ENCODE measurements around the gene CHCHD3.
"Not testable (repeated sequence)": the region's sequence is repeated elsewhere in the genome, so short reads cannot be mapped to it uniquely, and the experiment has no call there.

Gene CHCHD3

DNA sequence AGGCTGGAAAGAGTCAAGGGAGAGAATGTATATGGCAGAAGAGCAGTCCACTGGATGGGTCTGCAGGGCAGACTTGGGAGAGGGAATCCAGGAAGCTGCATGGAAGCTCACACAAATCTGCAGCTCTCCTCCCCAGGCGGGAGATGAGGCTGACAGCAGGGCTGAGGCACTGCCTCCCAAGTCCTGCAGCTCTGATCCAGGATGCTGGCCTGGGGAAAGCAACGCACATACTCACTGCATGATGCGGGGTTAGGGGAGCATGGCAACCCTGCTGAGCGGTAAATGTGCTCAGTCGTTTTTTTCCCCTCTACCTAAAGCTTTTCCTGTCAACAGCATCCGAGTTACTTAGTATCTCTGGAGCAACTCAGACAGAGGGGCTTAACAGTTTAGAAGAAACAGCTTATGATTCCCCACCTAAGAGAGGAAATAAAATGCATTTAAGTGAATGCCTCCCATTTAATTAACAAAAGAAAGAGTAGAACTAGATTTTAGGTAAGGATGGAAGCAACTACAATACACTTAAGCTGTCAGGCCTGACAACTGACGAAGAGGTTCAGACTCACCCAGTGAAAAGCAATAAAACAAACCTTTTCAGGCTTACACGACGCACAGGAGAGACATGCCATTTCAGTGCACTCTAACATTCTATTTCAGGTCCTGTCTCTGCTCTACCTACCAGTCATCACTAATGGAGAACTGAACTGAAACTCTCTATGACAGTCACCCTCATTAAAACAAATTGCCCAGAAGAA, 37.0 kb downstream of the CHCHD3 start:
- DNase-seq (ENCODE audit: low read depth in 2 of 2), result no peak

DNA sequence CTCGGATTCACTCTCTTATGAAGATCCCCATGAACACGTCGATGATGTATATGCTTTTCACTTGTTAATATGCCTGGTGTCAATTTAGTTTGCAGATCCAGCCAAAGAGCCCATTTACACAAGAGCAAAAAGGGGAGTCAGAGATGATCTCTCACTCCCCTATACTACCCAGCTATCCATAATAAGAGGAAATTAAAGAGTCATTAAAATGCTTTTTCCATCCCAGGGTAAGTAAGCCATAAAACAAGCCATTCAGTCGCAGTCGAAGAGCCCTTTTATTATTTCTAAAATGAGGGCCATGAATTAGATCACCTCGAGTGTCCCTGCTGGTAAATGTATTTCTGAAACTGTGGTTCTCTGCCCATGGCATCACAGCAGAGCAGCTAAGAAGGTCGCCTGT, 41.2 kb downstream of the CHCHD3 start:
- DNase-seq (ENCODE audit: low read depth in 2 of 2), result no peak

DNA sequence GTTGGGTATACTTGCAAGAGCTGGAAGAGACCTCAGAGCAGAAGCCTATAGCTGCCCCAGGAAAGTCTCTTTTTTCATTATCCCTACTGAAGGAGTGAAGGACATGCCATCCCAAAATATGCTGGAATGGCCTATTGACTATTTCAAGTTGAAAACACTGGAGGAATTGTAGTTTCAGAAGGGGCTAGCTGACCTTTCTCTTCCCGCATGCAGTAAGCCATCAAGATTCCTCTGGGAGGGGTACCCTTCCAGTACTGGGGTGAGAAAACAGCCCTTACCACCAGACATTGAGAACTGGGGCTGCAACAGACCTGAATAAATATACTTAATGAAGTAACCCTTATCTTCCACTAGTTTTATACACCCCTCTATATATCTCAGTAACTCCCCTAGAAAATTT, 41.7 kb downstream of the CHCHD3 start:
- DNase-seq (ENCODE audit: low read depth in 2 of 2), result no peak

DNA sequence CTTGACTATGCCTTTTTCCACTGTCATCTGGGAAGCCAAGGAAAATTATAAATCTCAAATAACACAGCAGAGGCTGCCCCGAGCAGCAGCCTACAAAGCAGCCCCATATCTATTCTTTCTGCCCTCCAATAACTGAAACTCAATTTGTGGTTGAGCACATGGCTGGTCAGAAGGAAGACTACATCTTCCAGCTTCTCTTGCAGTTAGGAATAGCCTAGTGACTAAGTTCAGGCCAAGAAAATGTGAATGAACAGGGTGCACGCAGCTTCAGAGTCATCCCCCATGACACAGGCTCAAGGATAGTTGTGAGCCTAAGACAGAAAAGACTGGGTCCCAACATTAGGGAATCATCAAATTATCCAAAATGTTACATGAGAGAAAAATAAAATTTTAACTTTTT, 42.3 kb downstream of the CHCHD3 start:
- no peak for DNase-seq (ENCODE audit: low read depth in 2 of 2)

- no peak for DNase-seq (ENCODE audit: low read depth in 2 of 2)
Observed at GRCh38 chr7:133036289-133036688, 45.6 kb downstream of the CHCHD3 start.

DNA sequence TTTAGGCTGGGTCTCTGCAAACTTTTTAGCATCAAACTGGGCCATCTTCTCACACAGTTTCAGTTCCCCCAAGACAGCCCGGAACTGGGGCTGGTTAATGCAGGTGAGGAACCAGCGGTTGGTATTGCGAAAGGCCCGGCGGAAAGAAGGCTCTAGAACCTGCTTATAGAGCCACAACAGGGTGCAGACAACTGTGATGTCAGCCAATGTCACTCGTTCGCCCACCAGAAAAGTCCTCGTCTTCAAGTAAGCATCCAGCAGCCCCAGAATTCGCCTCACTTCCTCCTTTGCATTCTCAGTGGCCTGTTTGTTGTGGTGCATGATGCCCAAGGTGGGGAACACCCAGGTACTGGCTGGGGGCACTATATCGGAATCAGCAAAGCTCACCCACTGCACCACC, 46.6 kb downstream of the CHCHD3 start:
- not testable (repeated sequence) for DNase-seq (ENCODE audit: low read depth in 2 of 2)

DNA sequence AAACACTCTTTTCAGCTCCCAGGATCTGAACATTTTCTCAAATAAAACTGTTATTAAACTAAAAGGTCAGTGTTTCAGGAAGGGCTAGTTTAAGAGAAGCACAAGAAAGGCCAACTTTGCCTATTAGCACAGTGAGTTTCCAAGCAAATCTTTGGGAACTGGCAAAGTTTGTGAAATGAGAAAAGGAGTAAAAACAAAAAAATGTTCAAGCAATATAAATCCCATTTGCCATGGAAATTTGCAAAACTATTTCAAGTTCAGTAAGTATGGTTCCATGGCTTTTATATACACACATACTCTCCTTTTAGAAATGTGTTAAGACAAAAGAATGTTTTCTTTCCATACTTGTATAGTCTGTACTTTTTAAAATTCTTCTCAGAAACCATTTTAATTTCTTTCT, 51.5 kb downstream of the CHCHD3 start:
- DNase-seq (ENCODE audit: low read depth in 2 of 2), result no peak

GRCh38 chr7:133029463-133029862, 52.4 kb downstream of the CHCHD3 start:
- no peak for DNase-seq (ENCODE audit: low read depth in 2 of 2)

- DNase-seq (ENCODE audit: low read depth in 2 of 2), result no peak
Observed at GRCh38 chr7:133027397-133027796, 54.5 kb downstream of the CHCHD3 start.

GRCh38 chr7:133026210-133026859, 55.6 kb downstream of the CHCHD3 start:
- no peak for DNase-seq (ENCODE audit: low read depth in 2 of 2)

GRCh38 chr7:133025056-133025455, 56.8 kb downstream of the CHCHD3 start:
- DNase-seq (ENCODE audit: low read depth in 2 of 2), result no peak

- no peak for DNase-seq (ENCODE audit: low read depth in 2 of 2)
Observed at GRCh38 chr7:133024596-133024995, 57.3 kb downstream of the CHCHD3 start.

DNA sequence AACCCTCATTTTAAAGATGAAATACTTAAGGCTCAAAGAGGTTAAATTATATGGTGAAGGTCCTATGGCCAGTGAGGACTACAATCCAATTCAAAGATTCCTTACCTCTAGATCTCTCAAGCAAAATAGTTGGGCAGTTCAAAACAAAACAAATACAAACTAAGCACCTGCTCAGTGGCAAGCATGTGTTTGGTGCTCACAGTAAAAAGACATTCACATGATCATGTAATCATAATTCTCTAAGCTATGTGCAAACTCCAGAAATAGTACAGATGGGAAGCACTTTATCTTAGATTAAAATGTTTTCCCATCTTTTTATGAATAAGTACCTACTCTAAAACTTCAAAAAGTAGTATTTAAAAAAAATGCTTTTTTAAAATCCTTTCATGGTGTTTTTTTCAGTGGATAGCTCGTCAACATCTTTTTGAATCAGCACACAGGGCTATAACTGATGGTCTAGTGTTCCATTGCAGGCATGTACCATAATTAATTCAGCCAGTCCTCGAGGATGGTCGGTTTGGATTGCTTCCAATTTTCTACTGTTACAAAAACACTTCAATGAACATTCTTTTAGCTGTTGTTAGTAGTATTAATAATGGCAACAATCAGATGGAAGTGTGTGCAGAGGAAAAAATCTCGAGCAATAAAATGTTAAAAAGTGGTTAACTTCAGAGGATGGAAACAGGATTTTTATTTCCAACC, 58.4 kb downstream of the CHCHD3 start:
- peak in 1 of 2 experiments; percentile 32 for DNase-seq (ENCODE audit: low read depth in 2 of 2)

GRCh38 chr7:133022661-133023060, 59.2 kb downstream of the CHCHD3 start:
- DNase-seq (ENCODE audit: low read depth in 2 of 2), result no peak

GRCh38 chr7:133021196-133021595, 60.7 kb downstream of the CHCHD3 start:
- no peak for DNase-seq (ENCODE audit: low read depth in 2 of 2)

- peak; percentile 22 to 24 for DNase-seq (ENCODE audit: low read depth in 2 of 2)
Observed at GRCh38 chr7:133020496-133020895, 61.4 kb downstream of the CHCHD3 start.

DNA sequence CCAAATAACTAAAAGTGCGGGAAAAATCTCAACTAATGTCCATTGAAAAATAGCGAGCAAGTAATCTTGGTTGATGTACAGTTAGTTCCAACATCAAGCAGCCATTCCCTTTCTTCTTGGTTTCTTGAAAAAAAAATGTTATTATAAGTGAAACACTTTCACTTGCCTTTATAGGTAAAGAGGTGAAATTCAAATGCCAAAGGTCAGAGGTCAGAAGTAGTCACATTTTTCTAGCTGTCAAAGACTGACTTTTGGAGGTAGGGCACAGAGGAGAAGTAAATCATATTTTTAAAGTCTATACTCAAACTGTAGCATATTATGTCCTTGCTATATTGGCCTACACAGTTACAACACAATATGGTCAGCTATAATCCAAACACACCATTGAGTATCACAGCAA, 62.3 kb downstream of the CHCHD3 start:
- DNase-seq (ENCODE audit: low read depth in 2 of 2), result no peak

GRCh38 chr7:133016604-133017003, 65.3 kb downstream of the CHCHD3 start:
- DNase-seq (ENCODE audit: low read depth in 2 of 2), result no peak

- DNase-seq (ENCODE audit: low read depth in 2 of 2), result no peak
Observed at GRCh38 chr7:133015888-133016287, 66.0 kb downstream of the CHCHD3 start.

GRCh38 chr7:133011746-133012145, 70.1 kb downstream of the CHCHD3 start:
- no peak for DNase-seq (ENCODE audit: low read depth in 2 of 2)

DNA sequence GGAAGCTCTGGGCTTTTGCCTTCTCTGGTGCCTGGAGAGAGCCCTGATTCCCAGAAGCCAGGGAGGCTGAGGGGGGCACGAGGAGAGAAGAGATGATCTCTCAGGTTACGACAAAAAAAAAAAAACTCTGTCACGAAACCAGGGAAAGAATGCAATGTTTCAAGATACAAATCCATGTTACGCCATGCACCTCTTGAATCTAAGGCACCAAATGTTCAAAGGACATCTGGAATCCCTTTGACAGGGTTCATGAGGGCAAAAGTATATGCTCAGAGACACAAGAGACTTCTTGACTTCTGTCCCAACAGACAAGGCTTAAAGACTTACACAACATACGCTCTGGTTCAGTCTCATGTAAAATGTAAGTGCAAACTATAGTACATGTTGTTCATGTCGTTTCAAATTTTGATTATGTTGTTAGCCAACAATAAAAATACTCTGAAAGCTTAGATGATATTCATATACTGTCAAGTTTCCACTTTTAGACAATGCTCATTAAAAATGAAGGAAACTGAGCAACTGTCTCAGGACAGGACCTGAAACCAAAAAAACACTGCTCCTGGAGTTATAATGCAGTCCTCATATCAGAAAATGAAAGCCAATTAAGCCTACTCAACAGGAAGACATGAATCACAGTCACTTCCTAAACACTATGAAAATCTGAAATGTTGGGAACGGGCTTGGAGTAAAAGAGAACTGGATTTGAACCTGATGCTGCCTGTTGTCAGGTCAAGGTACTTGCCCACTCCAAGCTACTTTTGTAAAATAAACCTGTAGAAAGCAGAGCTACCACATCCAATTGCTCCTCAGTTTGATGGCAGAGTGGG, 72.3 kb downstream of the CHCHD3 start:
- DNase-seq (ENCODE audit: low read depth in 2 of 2), result no peak

DNA sequence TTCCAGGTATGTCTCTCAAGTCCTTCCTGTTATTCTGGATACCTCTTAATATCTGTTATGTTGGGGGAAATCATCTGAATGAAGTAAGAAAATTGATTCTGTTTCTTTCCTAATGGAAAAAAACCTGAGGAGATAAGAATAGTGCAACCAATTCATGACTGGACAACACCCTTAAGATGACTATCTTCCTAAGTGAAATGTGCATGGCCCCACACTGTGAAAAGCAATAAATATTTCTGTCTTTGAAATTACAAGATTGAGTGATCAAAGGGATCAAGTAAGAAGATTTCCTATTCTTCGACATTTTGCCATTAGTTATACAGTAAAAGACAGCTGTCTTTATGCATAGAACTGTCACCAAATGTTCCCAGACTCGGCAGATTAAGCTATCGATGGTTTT, 73.9 kb downstream of the CHCHD3 start:
- DNase-seq (ENCODE audit: low read depth in 2 of 2), result no peak

All from fibroblast of skin of left biceps (primary cell).